GM12801 (cell line): Measurements from ENCODE around the gene SSB.

ENCODE experiments used
- TF ChIP-seq, protein P1 (sequence below): IDR thresholded peaks from one replicate; pipeline ENCODE4 v1.5.1; 2011; ENCODE audit warnings: control low read depth; ENCODE audit not compliant: insufficient read length; ENCODE audit errors: extremely low read depth

Gene SSB

DNA sequence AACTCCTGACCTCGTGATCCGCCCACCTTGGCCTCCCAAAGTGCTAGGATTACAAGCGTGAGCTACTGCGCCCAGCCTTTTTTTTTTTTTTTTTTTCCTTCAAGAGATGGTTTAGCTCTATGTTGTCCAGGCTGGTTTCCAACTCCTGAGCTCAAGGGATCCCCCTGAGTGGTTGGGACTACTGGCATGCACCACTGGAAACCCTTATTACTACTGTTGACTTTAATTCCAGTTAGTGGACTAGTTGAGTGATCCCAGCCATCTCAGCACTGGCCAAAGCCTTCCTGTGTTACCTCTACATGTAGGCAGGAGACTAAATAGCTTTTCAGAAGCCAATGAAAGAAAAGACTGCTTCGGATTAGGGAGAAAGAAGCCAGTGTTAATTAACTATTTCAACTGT lies 8.1 kb upstream of the SSB start:
- TF ChIP-seq, protein P1, sequence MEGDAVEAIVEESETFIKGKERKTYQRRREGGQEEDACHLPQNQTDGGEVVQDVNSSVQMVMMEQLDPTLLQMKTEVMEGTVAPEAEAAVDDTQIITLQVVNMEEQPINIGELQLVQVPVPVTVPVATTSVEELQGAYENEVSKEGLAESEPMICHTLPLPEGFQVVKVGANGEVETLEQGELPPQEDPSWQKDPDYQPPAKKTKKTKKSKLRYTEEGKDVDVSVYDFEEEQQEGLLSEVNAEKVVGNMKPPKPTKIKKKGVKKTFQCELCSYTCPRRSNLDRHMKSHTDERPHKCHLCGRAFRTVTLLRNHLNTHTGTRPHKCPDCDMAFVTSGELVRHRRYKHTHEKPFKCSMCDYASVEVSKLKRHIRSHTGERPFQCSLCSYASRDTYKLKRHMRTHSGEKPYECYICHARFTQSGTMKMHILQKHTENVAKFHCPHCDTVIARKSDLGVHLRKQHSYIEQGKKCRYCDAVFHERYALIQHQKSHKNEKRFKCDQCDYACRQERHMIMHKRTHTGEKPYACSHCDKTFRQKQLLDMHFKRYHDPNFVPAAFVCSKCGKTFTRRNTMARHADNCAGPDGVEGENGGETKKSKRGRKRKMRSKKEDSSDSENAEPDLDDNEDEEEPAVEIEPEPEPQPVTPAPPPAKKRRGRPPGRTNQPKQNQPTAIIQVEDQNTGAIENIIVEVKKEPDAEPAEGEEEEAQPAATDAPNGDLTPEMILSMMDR, result no peak

- TF ChIP-seq, protein P1, result no peak
These were observed 3.5 kb upstream of the SSB start for GRCh38 chr2:169795181-169795580.

DNA sequence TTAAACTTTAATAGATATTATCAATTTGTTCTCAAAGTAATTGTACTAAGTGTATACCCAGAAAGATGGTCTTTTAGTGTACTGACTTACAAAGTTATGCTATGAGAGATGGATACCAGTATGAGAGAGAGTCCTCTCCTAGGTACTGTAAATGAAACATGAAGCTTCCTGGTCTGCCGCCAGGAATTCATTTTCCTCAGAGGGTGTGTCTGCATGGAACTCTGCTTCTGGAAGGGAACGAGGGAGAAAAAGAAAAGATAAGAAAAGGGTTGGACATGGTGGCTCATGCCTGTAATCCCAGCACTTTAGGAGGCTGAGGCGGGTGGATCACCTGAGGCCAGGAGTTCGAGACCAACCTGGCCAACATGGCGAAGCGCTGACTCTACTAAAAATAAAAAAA lies 2.2 kb upstream of the SSB start:
- TF ChIP-seq, protein P1, result no peak

- TF ChIP-seq, protein P1, result no peak
These were observed 1.1 kb upstream of the SSB start for GRCh38 chr2:169797601-169798000.

DNA sequence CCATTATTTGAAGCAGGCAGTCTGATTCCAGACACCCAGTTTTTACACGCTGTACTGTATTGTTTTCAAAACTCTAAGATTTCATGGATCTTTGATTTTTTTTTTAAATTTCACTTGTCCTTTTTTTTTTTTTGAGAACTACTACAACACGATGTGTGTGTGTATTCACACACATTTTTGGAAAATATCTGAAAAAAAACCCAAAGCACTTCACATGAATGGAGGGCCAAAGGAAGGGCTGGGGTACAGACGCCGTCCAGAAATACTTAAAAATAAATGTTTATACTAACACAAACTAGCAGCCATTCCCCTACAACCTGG lies 314 bp upstream of the SSB start:
- TF ChIP-seq, protein P1, result no peak

DNA sequence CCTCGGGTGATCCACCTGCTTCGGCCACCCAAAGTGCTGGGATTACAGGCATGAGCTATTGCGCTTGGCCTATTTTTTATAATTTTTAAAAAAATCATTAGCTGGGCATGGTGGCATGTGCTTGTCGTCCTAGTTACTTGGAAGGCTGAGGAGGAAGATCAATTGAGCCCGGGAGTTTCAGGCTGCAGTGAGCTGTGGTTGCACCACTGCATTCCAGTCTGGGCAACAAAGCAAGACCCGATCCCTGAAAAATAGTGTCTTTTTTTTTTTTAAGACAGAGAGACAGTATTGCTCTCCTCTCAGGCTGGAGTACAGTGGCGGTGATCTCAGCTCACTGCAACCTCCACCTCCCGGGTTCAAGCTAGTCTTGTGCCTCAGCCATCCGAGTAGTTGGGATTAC lies 4.8 kb downstream of the SSB start:
- TF ChIP-seq, protein P1, result no peak

DNA sequence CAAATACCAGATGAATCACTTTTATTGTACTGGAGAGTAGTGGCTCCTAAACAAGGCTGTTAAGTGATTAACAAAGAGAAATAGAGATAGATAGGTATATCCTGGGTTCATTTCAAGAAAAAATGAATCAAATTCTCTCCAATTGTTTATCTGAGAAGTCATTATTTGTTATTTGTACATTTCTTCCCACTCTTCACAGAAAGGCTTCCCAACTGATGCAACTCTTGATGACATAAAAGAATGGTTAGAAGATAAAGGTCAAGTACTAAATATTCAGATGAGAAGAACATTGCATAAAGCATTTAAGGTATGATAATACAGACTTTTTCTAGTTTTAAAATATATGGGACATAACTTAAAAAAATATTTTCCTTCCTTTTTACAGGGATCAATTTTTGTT lies 7.9 kb downstream of the SSB start:
- TF ChIP-seq, protein P1, result no peak

DNA sequence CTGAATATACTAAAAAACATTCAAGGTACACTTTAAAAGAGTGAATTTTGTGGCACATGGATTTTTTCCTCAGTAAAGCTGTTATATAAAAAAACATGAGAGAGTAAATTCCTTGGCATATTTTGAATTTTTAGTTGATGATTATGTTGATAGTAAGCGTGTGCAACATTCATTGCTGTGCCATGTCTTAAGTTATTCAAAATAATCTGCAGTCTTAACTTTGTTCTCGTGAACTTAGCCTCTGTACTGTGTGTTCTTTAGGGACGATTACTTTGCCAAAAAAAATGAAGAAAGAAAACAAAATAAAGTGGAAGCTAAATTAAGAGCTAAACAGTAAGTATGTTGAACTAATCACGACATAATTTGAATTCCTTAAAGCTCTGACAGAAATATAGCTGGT lies 9.6 kb downstream of the SSB start:
- TF ChIP-seq, protein P1, result no peak
